GM19463 (cell line): ENCODE results near the gene PALMD.

Experiments
- ATAC-seq: cut with Tn5 transposase; IDR thresholded peaks from one replicate; pipeline ENCODE4 v1.9.1; 2021; ENCODE audit warnings: mild to moderate bottlenecking, moderate library complexity; ENCODE audit not compliant: unreplicated experiment

PALMD gene

GRCh38 chr1:99737016-99737415 is 91.1 kb downstream of the PALMD start:
- ATAC-seq, result no peak

DNA sequence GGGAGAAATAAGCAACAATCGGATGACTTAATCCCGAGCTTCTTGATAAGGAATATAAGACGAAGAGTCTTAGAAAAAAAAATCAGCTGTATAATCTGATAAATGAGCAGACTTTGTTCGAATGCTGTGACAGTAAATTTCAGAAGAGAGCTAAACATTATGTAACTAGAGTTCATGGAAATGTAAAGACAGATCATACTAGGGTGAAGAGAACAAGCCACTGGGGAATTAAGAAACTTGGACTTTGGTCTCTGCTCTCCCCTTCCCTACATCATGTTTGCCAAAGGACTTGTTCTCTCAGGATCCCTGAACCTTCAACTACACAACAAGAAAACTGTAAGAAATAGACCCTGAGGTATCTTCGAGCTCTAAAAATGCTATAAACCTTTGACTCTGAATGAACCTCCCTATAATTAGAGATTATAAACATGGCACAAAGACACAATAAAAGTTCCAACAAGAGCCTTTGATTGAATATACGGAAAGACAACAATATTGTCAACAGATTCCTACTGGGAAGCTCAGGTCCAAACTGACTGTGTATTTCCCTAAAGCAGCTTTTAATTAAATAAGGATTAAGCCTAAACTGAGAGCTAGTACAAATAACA is 93.0 kb downstream of the PALMD start:
- ATAC-seq, result no peak

- no peak for ATAC-seq
Measured at GRCh38 chr1:99740141-99740540, 94.2 kb downstream of the PALMD start.
